A673 (cell line): ENCODE results near the gene UPK3BL1. TPM values are rescaled to one million over a fixed set of nuclear protein-coding genes. Genes with fewer than 3 reads are reported as not detected.
A peak's percentile ranks its signal among the peaks of the same experiment; 100 is the strongest.
"Not testable (repeated sequence)": the region's sequence is repeated elsewhere in the genome, so short reads cannot be mapped to it uniquely, and the experiment has no call there.

Experiments used
- Bru-seq: library from RNA; stranded (reverse); fragments of 400-500 nt; gene quantifications from one replicate; lab custom pipeline; 2021; lab: Mats Ljungman, UMichigan
- BruChase-seq, 2 experiments: library from RNA; stranded (reverse); fragments of 400-500 nt; gene quantifications; one replicate each; lab custom pipeline; 2021; lab: Mats Ljungman, UMichigan
- BruUV-seq: library from RNA; stranded (reverse); fragments of 400-500 nt; replicated peaks from 2 replicates; lab custom pipeline; 2021; lab: Mats Ljungman, UMichigan
- CTCF ChIA-PET: fragments of 300-600 bp; sonication (Branson Sonifier 250); formaldehyde crosslinking; loops from one replicate; lab custom pipeline; 2022; ENCODE audit warnings: antibody characterized with exemption; lab: Charles Lee
- POLR2A ChIA-PET: fragments of 300-600 bp; sonication (Branson Sonifier 250); formaldehyde crosslinking; loops from one replicate; lab custom pipeline; 2022; ENCODE audit warnings: antibody characterized with exemption; ENCODE audit not compliant: low non-redundant PET; lab: Charles Lee
- DNase-seq: peaks from one replicate; pipeline ENCODE4 v3.0.0-alpha.2; 2015; ENCODE audit warnings: low spot score
- H3K27ac ChIP-seq: fragments of 200-600 bp; sonication (generic); 2 replicates; pipeline ENCODE4 v1.5.1; 2016; ENCODE audit warnings: mixed run types, low read depth, mild to moderate bottlenecking, mixed read lengths, antibody characterized with exemption, low read length; ENCODE audit not compliant: poor library complexity, severe bottlenecking
- H3K27me3 ChIP-seq: fragments of 200-600 bp; sonication (generic); replicated peaks from 2 replicates; pipeline ENCODE4 v1.6.1; 2017; ENCODE audit warnings: mixed run types, low read depth, mild to moderate bottlenecking, mixed read lengths, antibody characterized with exemption, low read length; ENCODE audit not compliant: insufficient read depth, poor library complexity
- H3K36me3 ChIP-seq: fragments of 200-600 bp; sonication (generic); 2 replicates; pipeline ENCODE4 v1.6.1; 2016; ENCODE audit warnings: mixed run types, mild to moderate bottlenecking, mixed read lengths, antibody characterized with exemption, low read length; ENCODE audit not compliant: insufficient read depth, poor library complexity, severe bottlenecking
- H3K4me1 ChIP-seq: fragments of 200-600 bp; sonication (generic); 2 replicates; pipeline ENCODE4 v1.6.1; 2017; ENCODE audit warnings: mixed run types, mild to moderate bottlenecking, mixed read lengths, antibody characterized with exemption, low read length; ENCODE audit not compliant: insufficient read depth, poor library complexity, severe bottlenecking
- H3K4me3 ChIP-seq: fragments of 200-600 bp; sonication (generic); 2 replicates; pipeline ENCODE4 v1.5.1; 2016; ENCODE audit warnings: low read depth, mixed run types, mild to moderate bottlenecking, mixed read lengths, low read length; ENCODE audit not compliant: poor library complexity, severe bottlenecking
- H3K9me3 ChIP-seq: fragments of 200-600 bp; sonication (generic); 2 replicates; pipeline ENCODE4 v1.6.1; 2016; ENCODE audit warnings: mixed run types, low read depth, mild to moderate bottlenecking, mixed read lengths, antibody characterized with exemption, low read length; ENCODE audit not compliant: poor library complexity, severe bottlenecking
- intact Hi-C: fragments of 100-400 bp; cut with micrococcal nuclease; formaldehyde crosslinking; loops from one replicate; pipeline ENCODE4 v1.10.0; 2022; ENCODE audit not compliant: unreplicated experiment
- long read RNA-seq: library from polyadenylated mRNA; stranded (forward); transcript quantifications from one replicate; pipeline ENCODE4 v2.0.0, GENCODE V29; 2022
- total RNA-seq: library from RNA; stranded (reverse); gene quantifications from 2 replicates; pipeline ENCODE4 v1.2.3, GENCODE V29; 2021

UPK3BL1 gene
- total RNA-seq = 10.4 and 11.4 TPM in 2 replicates
- Bru-seq, nascent RNA = not detected
- BruChase-seq, experiment 1, labeled RNA remaining after a 2-hour chase = not detected
- BruChase-seq, experiment 2, labeled RNA remaining after a 6-hour chase = percentile 54 among the genes with signal in this experiment
- long read RNA-seq, partial matches to known transcripts = 0 of 6 reads
- long read RNA-seq, other reads (novel, unspliced or antisense) = 2 of 6 reads

- H3K27ac ChIP-seq, H3K9me3 ChIP-seq, POLR2A ChIA-PET, H3K4me3 ChIP-seq, H3K4me1 ChIP-seq, DNase-seq, intact Hi-C loops, BruUV-seq, CTCF ChIA-PET, H3K27me3 ChIP-seq, H3K36me3 ChIP-seq: not testable (repeated sequence)
Measured at GRCh38 chr7:102642691-102643090, at the start of gene UPK3BL1. TSS of gene UPK3BL1 (minus strand) at chr7:102642791. CDS start at chr7:102642741, 50 bp downstream.

GRCh38 chr7:102690602-102691001 is 48.0 kb upstream of the UPK3BL1 start:
- H3K27me3 ChIP-seq, H3K4me1 ChIP-seq, H3K9me3 ChIP-seq, POLR2A ChIA-PET, intact Hi-C loops, H3K36me3 ChIP-seq, CTCF ChIA-PET, BruUV-seq, DNase-seq, H3K27ac ChIP-seq, H3K4me3 ChIP-seq: not testable (repeated sequence)

GRCh38 chr7:102689436-102690282 is 47.1 kb upstream of the UPK3BL1 start:
- H3K27me3 ChIP-seq, CTCF ChIA-PET, H3K4me3 ChIP-seq, POLR2A ChIA-PET, H3K4me1 ChIP-seq, H3K27ac ChIP-seq, H3K9me3 ChIP-seq, H3K36me3 ChIP-seq, DNase-seq, BruUV-seq, intact Hi-C loops: not testable (repeated sequence)

- POLR2A ChIA-PET, CTCF ChIA-PET, H3K9me3 ChIP-seq, H3K36me3 ChIP-seq, H3K27ac ChIP-seq, DNase-seq, BruUV-seq, H3K27me3 ChIP-seq, H3K4me1 ChIP-seq, intact Hi-C loops, H3K4me3 ChIP-seq: not testable (repeated sequence)
Measured at GRCh38 chr7:102688299-102689036, 45.9 kb upstream of the UPK3BL1 start.

- H3K36me3 ChIP-seq, H3K4me3 ChIP-seq, intact Hi-C loops, H3K9me3 ChIP-seq, H3K27me3 ChIP-seq, BruUV-seq, POLR2A ChIA-PET, DNase-seq, H3K4me1 ChIP-seq, CTCF ChIA-PET, H3K27ac ChIP-seq: not testable (repeated sequence)
Measured at GRCh38 chr7:102682560-102682959, 40.0 kb upstream of the UPK3BL1 start.

GRCh38 chr7:102680780-102681179 is 38.2 kb upstream of the UPK3BL1 start:
- intact Hi-C loops, H3K27me3 ChIP-seq, DNase-seq, H3K36me3 ChIP-seq, CTCF ChIA-PET, H3K27ac ChIP-seq, POLR2A ChIA-PET, H3K4me3 ChIP-seq, BruUV-seq, H3K4me1 ChIP-seq, H3K9me3 ChIP-seq: not testable (repeated sequence)

GRCh38 chr7:102675545-102675944 is 33.0 kb upstream of the UPK3BL1 start:
- H3K27me3 ChIP-seq, BruUV-seq, H3K4me1 ChIP-seq, H3K9me3 ChIP-seq, H3K4me3 ChIP-seq, H3K27ac ChIP-seq, CTCF ChIA-PET, intact Hi-C loops, DNase-seq, POLR2A ChIA-PET, H3K36me3 ChIP-seq: not testable (repeated sequence)
